NT2/D1 (cell line): ENCODE data around the gene HP1BP3.

Experiments
- SUZ12 ChIP-seq: IDR thresholded peaks from 2 replicates; pipeline ENCODE4 v1.6.1; 2011; ENCODE audit not compliant: insufficient read length, insufficient read depth; ENCODE audit errors: extremely low read depth
- ZNF274 ChIP-seq: IDR thresholded peaks from 2 replicates; pipeline ENCODE4 v1.6.1; 2011; ENCODE audit warnings: mild to moderate bottlenecking, low read depth, low read length

DNA sequence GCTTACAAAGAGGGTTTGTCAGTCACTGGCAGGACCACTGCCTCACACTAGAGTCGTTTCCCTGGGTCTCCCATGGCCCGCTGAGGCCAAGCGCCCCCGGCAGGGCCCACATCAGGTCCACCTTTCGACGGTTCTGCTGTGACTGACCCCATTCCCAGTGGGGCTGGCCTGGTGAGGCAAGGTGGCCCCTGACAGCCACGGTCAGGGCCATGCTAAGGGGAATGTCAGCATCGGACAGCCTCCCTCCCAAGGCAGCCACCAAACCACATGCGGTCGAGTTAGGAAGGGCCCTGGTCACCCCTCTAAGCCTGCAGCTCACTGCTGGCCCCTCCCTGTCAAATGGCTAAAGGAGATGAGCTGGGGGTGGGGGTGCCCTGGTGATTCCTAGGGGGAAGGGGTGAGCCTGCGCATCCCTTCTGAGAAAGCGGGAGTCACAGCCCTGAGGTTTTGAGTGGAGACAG is 66.4 kb downstream of the HP1BP3 start:
- no peak for TF ChIP-seq ZNF274
- TF ChIP-seq SUZ12 = no peak
